K562 (cell line): ENCODE data around the gene IL13. TPM values are rescaled to one million over a fixed set of nuclear protein-coding genes. Genes with fewer than 3 reads are reported as not detected.

ENCODE experiments used
- ATAC-seq: fragments of 200-7000 bp; cut with Tn5 transposase; 3 replicates; pipeline ENCODE4 v1.9.1; 2020; ENCODE audit warnings: moderate library complexity
- BruUV-seq: library from RNA; stranded (reverse); fragments of 400-500 nt; replicated peaks from 2 replicates; lab custom pipeline; 2021; lab: Mats Ljungman, UMichigan
- CTCF ChIA-PET: fragments of 300-600 bp; formaldehyde crosslinking; extraction: SDS; loops from one replicate; lab custom pipeline; 2021; ENCODE audit warnings: low intra/inter-chr PET ratio; lab: Yijun Ruan, JAX
- POLR2A ChIA-PET: fragments of 300-600, 350-650 bp; sonication (Branson Sonifier 250); formaldehyde crosslinking; extraction: SDS; loops from one replicate; lab custom pipeline; 2021; ENCODE audit warnings: antibody characterized with exemption, inconsistent platforms; lab: Yijun Ruan, JAX
- DNase-seq, 4 experiments: peaks; one replicate each; pipeline versions ENCODE4 v3.0.0 to v3.0.0-alpha.2; 2011 to 2018; ENCODE audit warnings: low spot score in 3 of 4, mixed read lengths in 3 of 4; ENCODE audit errors: extremely low read depth in 1 of 4
- FAIRE-seq: peaks from 2 replicates; lab custom pipeline; 2011; peaks lifted over from hg19 to GRCh38; lab: Jason Lieb, UNC
- H2AFZ ChIP-seq: 2 replicates; pipeline ENCODE4 v1.6.0; 2011; ENCODE audit warnings: low read depth, low read length, control low read depth, inconsistent platforms
- H3K27ac ChIP-seq: fragments of 200-600 bp; 3 replicates; pipeline ENCODE4 v1.8.0; 2011; ENCODE audit warnings: low read depth, mild to moderate bottlenecking, control low read depth, inconsistent platforms, low read length, moderate library complexity, mixed read lengths; ENCODE audit errors: extremely low read depth
- H3K27me3 ChIP-seq, 2 experiments: fragments of 300-600 bp in 1 of 2; 2 replicates in 1 of 2; 3 replicates in 1 of 2; pipeline versions ENCODE4 v1.6.0 to v1.8.0; 2011; ENCODE audit warnings: inconsistent platforms in 2 of 2, low read length in 2 of 2, mild to moderate bottlenecking in 1 of 2, mixed read lengths in 1 of 2, moderate library complexity in 1 of 2; ENCODE audit not compliant: control insufficient read depth in 2 of 2, insufficient read depth in 2 of 2
- H3K36me3 ChIP-seq: fragments of 300-600 bp; 3 replicates; pipeline ENCODE4 v1.8.0; 2011; ENCODE audit warnings: mild to moderate bottlenecking, low read length, inconsistent platforms; ENCODE audit not compliant: control insufficient read depth, insufficient read depth
- H3K4me1 ChIP-seq, 2 experiments: fragments of 200-600 bp in 1 of 2; replicated peaks in 1 of 2; 2 replicates in 1 of 2; 3 replicates in 1 of 2; pipeline versions ENCODE4 v1.5.1 to v1.8.0; 2011; ENCODE audit warnings: inconsistent platforms in 2 of 2, low read length in 2 of 2, mild to moderate bottlenecking in 1 of 2, mixed read lengths in 1 of 2, moderate library complexity in 1 of 2; ENCODE audit not compliant: control insufficient read depth in 2 of 2, insufficient read depth in 2 of 2
- H3K4me2 ChIP-seq: 2 replicates; pipeline ENCODE4 v1.6.1; 2011; ENCODE audit warnings: low read length, control low read depth, inconsistent platforms, mixed read lengths; ENCODE audit not compliant: insufficient read depth
- H3K4me3 ChIP-seq: fragments of 200-600 bp; sonication (generic), shearing (Covaris generic); 2 replicates; pipeline ENCODE4 v1.5.1; 2016; ENCODE audit warnings: control low read depth, inconsistent platforms
- H3K79me2 ChIP-seq: fragments of 200-600 bp; 3 replicates; pipeline ENCODE4 v1.8.0; 2011; ENCODE audit warnings: low read length, inconsistent platforms; ENCODE audit not compliant: control insufficient read depth, insufficient read depth
- H3K9ac ChIP-seq, 2 experiments: 2 replicates each; pipeline versions ENCODE4 v1.6.0 to v1.6.1; 2011; ENCODE audit warnings: low read depth in 2 of 2, low read length in 2 of 2, control low read depth in 1 of 2, inconsistent platforms in 1 of 2, mild to moderate bottlenecking in 1 of 2, mixed read lengths in 1 of 2; ENCODE audit not compliant: insufficient read depth in 1 of 2
- H3K9me1 ChIP-seq: one replicate; pipeline ENCODE4 v1.6.0; 2011; ENCODE audit warnings: inconsistent platforms, mild to moderate bottlenecking, low read length, moderate library complexity; ENCODE audit not compliant: control insufficient read depth, insufficient read depth
- H3K9me3 ChIP-seq: replicated peaks from 2 replicates; pipeline ENCODE4 v1.5.1; 2011; ENCODE audit warnings: low read depth, low read length, inconsistent platforms; ENCODE audit not compliant: control insufficient read depth, insufficient read depth
- H4K20me1 ChIP-seq: replicated peaks from 2 replicates; pipeline ENCODE4 v1.6.1; 2011; ENCODE audit warnings: low read length, inconsistent platforms, mixed read lengths; ENCODE audit not compliant: control insufficient read depth, insufficient read depth
- CHD4 ChIP-seq: fragments of 200-600 bp; sonication (generic); IDR thresholded peaks from 3 replicates; pipeline ENCODE4 v1.6.1; 2012; ENCODE audit warnings: low read depth, mild to moderate bottlenecking, mixed read lengths, low read length, inconsistent platforms; ENCODE audit not compliant: insufficient read depth, insufficient replicate concordance, poor library complexity, severe bottlenecking
- KAT7 ChIP-seq: sonication (generic); formaldehyde crosslinking; IDR thresholded peaks from 2 replicates; pipeline ENCODE4 v1.8.0; 2022; ENCODE audit warnings: missing genetic modification reagents, mild to moderate bottlenecking, borderline replicate concordance
- MXI1 ChIP-seq: IDR thresholded peaks from 2 replicates; pipeline ENCODE4 v1.6.1; 2011; ENCODE audit warnings: low read depth, mild to moderate bottlenecking, improper control_type of control experiment, low read length
- OTX1 ChIP-seq: fragments of 450-650 bp; formaldehyde crosslinking; IDR thresholded peaks from 2 replicates; pipeline ENCODE4 v1.4.0; 2022; ENCODE audit warnings: mild to moderate bottlenecking
- RBM17 ChIP-seq: fragments of 200-400 bp; formaldehyde crosslinking; IDR thresholded peaks from 2 replicates; pipeline ENCODE4 v1.6.1; 2017; ENCODE audit warnings: low read depth, mild to moderate bottlenecking, low read length, borderline replicate concordance
- RFX7 ChIP-seq: fragments of 250-450 bp; sonication (Bioruptor Pico); IDR thresholded peaks from 2 replicates; pipeline ENCODE4 v1.5.1; 2021; ENCODE audit warnings: mild to moderate bottlenecking
- RHOXF2B ChIP-seq: fragments of 250-450 bp; sonication (Bioruptor Pico); conservative IDR thresholded peaks from 2 replicates; pipeline ENCODE4 v1.5.1; 2021
- TEAD1 ChIP-seq, 2 experiments: fragments of 450-650 bp in 1 of 2; sonication (generic) in 1 of 2; formaldehyde crosslinking; IDR thresholded peaks; 2 replicates each; pipeline versions ENCODE4 v1.4.0 to v1.8.0; 2020 to 2022; ENCODE audit warnings: mild to moderate bottlenecking in 2 of 2, missing genetic modification reagents in 1 of 2
- ZNF217 ChIP-seq: sonication (generic); formaldehyde crosslinking; IDR thresholded peaks from 2 replicates; pipeline ENCODE4 v1.8.0; 2022; ENCODE audit warnings: mild to moderate bottlenecking, missing genetic modification reagents
- ZNF263 ChIP-seq: sonication (generic); formaldehyde crosslinking; IDR thresholded peaks from 2 replicates; pipeline ENCODE4 v1.8.0; 2022; ENCODE audit warnings: mild to moderate bottlenecking, missing genetic modification reagents, borderline replicate concordance
- ZNF274 ChIP-seq: IDR thresholded peaks from 2 replicates; pipeline ENCODE4 v1.6.1; 2011; ENCODE audit warnings: low read depth, mild to moderate bottlenecking, low read length, moderate library complexity, borderline replicate concordance
- WGBS: fragments of 100-300 bp; shearing (Covaris generic); methylation state at CpG from one replicate; pipeline ENCODE4 v1.1.6; 2016; ENCODE audit warnings: low coverage, mixed read lengths; ENCODE audit not compliant: insufficient coverage; ENCODE audit errors: missing lambda C conversion rate; 5-methylcytosine and 5-hydroxymethylcytosine counted together
- in situ Hi-C: fragments of 300-500 bp; cut with MboI; formaldehyde crosslinking; loops from 4 replicates; pipeline ENCODE4 v1.15.0; 2018; ENCODE audit warnings: inconsistent platforms, mixed read lengths
- intact Hi-C: fragments of 100-400 bp; cut with micrococcal nuclease; formaldehyde crosslinking; loops from 2 replicates; pipeline ENCODE4 v1.14.2; 2022
- polyA plus RNA-seq, 8 experiments: library from polyadenylated mRNA; depleted of rRNA in 4 of 8; stranded (reverse) in 5 of 8; unstranded in 3 of 8; fragments of >200 nt; fragmentation: Nextera tagmentation in 2 of 8; fragmentation: Illumina TruSeq in 1 of 8; extraction: Ambion mirVana in 2 of 8; extraction: Trizol in 1 of 8; gene quantifications; 2 replicates each; pipeline versions ENCODE4 v1.2.1 to v1.2.3, GENCODE V29; 2011 to 2014; ENCODE audit warnings: inconsistent platforms in 1 of 8, missing spikeins in 1 of 8
- total RNA-seq, 7 experiments: library from RNA; depleted of rRNA in 6 of 7; stranded (reverse); fragments of >200 nt in 6 of 7; fragmentation: Illumina TruSeq in 2 of 7; extraction: Trizol in 2 of 7; gene quantifications; 2 replicates each; pipeline versions ENCODE4 v1.2.1 to v1.2.3, GENCODE V29; 2011 to 2021; ENCODE audit warnings: low replicate concordance in 1 of 7
- TF ChIP-seq, protein P1 (sequence below): fragments of 150-350 bp; IDR thresholded peaks from 2 replicates; pipeline ENCODE4 v1.6.1; 2014; ENCODE audit warnings: low read depth, mild to moderate bottlenecking, low read length, borderline replicate concordance
- TF ChIP-seq, protein P2 (sequence below): fragments of 450-650 bp; IDR thresholded peaks from 2 replicates; pipeline ENCODE4 v1.6.1; 2016; ENCODE audit warnings: missing biosample characterization, missing genetic modification characterization

IL13 gene
- total and polyA plus RNA-seq, 9 of the 15 experiments (the other 6 are each of a cell fraction or from before 2014, with no cell fraction given): not detected

- Histone ChIP-seq H3K9ac (no peak overlapping the region), H3K9me3 (no peaks in the 10 kb centered on the region), H3K79me2 (no peaks in the 10 kb centered on the region), H3K36me3 (peaks cover 80% of the 10 kb centered on the region), H4K20me1 (no peaks in the 10 kb centered on the region), H3K4me2 (no peak overlapping the region), H2AFZ (no peak overlapping the region), H3K4me1 (no peaks in the 10 kb centered on the region), H3K4me3 (no peak overlapping the region), H3K27ac (no peak overlapping the region), H3K27me3 (no peaks in the 10 kb centered on the region), H3K9me1 (no peaks in the 10 kb centered on the region)
- intact Hi-C loops (no loop called here), in situ Hi-C loops (no loop called here)
- BruUV-seq: no TSS peak
- DNase-seq (no peak), ATAC-seq (no peak), FAIRE-seq (no peak)
- CTCF ChIA-PET: no interaction called here
- POLR2A ChIA-PET: interaction anchor here (2.1 kb wide), 1 partner anchor 10 kb away, joined by 8 read pairs; no protein-coding TSS in a partner anchor
- 59% methylated on average over 2 of the region's 2 CpGs for WGBS
- TF ChIP-seq ZNF274 (no peak), ZNF217 (CRISPR knock-in tag) (no peak), RBM17 (no peak), OTX1 (CRISPR knock-in tag) (no peak), RFX7 (no peak), KAT7 (no peak)
These were observed 18.3 kb upstream of the IL13 start for GRCh38 chr5:132639706-132640130.

GRCh38 chr5:132640613-132641012 is 17.4 kb upstream of the IL13 start:
- no peaks in the 10 kb centered on the region for H4K20me1 ChIP-seq
- H3K9me3 ChIP-seq: no peaks in the 10 kb centered on the region
- ATAC-seq: no peak
- in situ Hi-C loops: no loop called here
- peaks cover 73% of the 10 kb centered on the region for H3K36me3 ChIP-seq
- intact Hi-C loops: no loop called here
- no peak overlapping the region for H2AFZ ChIP-seq
- no peaks in the 10 kb centered on the region for H3K9me1 ChIP-seq
- no peak for FAIRE-seq
- no peak overlapping the region for H3K9ac ChIP-seq
- no peaks in the 10 kb centered on the region for H3K79me2 ChIP-seq
- no peak for DNase-seq
- no peak overlapping the region for H3K4me2 ChIP-seq
- 70% methylated on average over 4 of the region's 4 CpGs for WGBS
- ChIA-PET CTCF (no interaction called here), POLR2A (interaction anchor here (1.4 to 2.1 kb wide), 3 partner anchors 11 to 20 kb away, joined by 4 to 8 read pairs (median 7); partner anchors contain the start of gene IL13)
- BruUV-seq: no TSS peak
- H3K4me1 ChIP-seq: no peaks in the 10 kb centered on the region
- no peak overlapping the region for H3K27ac ChIP-seq
- H3K27me3 ChIP-seq: no peaks in the 10 kb centered on the region
- no peak overlapping the region for H3K4me3 ChIP-seq
- TF ChIP-seq MXI1: no peak
- TF ChIP-seq RHOXF2B (CRISPR knock-in tag): no peak
- TF ChIP-seq, protein P1, sequence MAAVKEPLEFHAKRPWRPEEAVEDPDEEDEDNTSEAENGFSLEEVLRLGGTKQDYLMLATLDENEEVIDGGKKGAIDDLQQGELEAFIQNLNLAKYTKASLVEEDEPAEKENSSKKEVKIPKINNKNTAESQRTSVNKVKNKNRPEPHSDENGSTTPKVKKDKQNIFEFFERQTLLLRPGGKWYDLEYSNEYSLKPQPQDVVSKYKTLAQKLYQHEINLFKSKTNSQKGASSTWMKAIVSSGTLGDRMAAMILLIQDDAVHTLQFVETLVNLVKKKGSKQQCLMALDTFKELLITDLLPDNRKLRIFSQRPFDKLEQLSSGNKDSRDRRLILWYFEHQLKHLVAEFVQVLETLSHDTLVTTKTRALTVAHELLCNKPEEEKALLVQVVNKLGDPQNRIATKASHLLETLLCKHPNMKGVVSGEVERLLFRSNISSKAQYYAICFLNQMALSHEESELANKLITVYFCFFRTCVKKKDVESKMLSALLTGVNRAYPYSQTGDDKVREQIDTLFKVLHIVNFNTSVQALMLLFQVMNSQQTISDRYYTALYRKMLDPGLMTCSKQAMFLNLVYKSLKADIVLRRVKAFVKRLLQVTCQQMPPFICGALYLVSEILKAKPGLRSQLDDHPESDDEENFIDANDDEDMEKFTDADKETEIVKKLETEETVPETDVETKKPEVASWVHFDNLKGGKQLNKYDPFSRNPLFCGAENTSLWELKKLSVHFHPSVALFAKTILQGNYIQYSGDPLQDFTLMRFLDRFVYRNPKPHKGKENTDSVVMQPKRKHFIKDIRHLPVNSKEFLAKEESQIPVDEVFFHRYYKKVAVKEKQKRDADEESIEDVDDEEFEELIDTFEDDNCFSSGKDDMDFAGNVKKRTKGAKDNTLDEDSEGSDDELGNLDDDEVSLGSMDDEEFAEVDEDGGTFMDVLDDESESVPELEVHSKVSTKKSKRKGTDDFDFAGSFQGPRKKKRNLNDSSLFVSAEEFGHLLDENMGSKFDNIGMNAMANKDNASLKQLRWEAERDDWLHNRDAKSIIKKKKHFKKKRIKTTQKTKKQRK: no peak
- no peak for TF ChIP-seq ZNF263 (CRISPR knock-in tag)
- TF ChIP-seq CHD4: no peak
- no peak for TF ChIP-seq TEAD1 (CRISPR knock-in tag; IDR thresholded peaks at IDR 0.05)
- TF ChIP-seq, protein P2, sequence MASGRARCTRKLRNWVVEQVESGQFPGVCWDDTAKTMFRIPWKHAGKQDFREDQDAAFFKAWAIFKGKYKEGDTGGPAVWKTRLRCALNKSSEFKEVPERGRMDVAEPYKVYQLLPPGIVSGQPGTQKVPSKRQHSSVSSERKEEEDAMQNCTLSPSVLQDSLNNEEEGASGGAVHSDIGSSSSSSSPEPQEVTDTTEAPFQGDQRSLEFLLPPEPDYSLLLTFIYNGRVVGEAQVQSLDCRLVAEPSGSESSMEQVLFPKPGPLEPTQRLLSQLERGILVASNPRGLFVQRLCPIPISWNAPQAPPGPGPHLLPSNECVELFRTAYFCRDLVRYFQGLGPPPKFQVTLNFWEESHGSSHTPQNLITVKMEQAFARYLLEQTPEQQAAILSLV (tag): no peak
